Nephron (organoid): ENCODE data around the gene UBE3D.
A peak's percentile ranks its signal among the peaks of the same experiment; 100 is the strongest.

Experiments
- H3K27ac Mint-ChIP-seq, 3 experiments: 2 replicates each; pipeline ENCODE4 v1.8.0; 2020; ENCODE audit warnings: mixed read lengths in 3 of 3, mild to moderate bottlenecking in 2 of 3, moderate library complexity in 1 of 3
- H3K27me3 Mint-ChIP-seq: 2 replicates; pipeline ENCODE4 v1.8.0; 2021; ENCODE audit warnings: low read depth, mild to moderate bottlenecking, moderate library complexity, mixed read lengths
- H3K36me3 Mint-ChIP-seq: 2 replicates; pipeline ENCODE4 v1.8.0; 2020; ENCODE audit warnings: low read depth, mixed read lengths
- H3K4me1 Mint-ChIP-seq: 2 replicates; pipeline ENCODE4 v1.8.0; 2020; ENCODE audit warnings: mixed read lengths
- H3K4me3 Mint-ChIP-seq, 3 experiments: 2 replicates each; pipeline ENCODE4 v1.8.0; 2020; ENCODE audit warnings: mild to moderate bottlenecking in 3 of 3, mixed read lengths in 3 of 3, moderate library complexity in 2 of 3
- H3K9me3 Mint-ChIP-seq: 2 replicates; pipeline ENCODE4 v1.8.0; 2020; ENCODE audit warnings: mixed read lengths
- CTCF ChIP-seq, 3 experiments: fragments of 200-600 bp; sonication (generic); IDR thresholded peaks; one replicate each; pipeline ENCODE4 v1.5.0; 2021; ENCODE audit warnings: antibody characterized with exemption in 3 of 3; ENCODE audit not compliant: unreplicated experiment in 3 of 3

The UBE3D gene

GRCh38 chr6:83097204-83097603 lies 31.6 kb upstream of the UBE3D start:
- Mint-ChIP-seq H3K9me3 (peaks cover 2% of the 10 kb centered on the region), H3K4me1 (peaks cover 25% of the 10 kb centered on the region), H3K27ac (peak overlapping the region; percentile 59 to 84 (median 64)), H3K36me3 (peaks cover 26% of the 10 kb centered on the region), H3K4me3 (no peak overlapping the region), H3K27me3 (no peaks in the 10 kb centered on the region)
- no peak for TF ChIP-seq CTCF (IDR thresholded peaks at IDR 0.05; ENCODE audit: unreplicated experiment in 3 of 3)

DNA sequence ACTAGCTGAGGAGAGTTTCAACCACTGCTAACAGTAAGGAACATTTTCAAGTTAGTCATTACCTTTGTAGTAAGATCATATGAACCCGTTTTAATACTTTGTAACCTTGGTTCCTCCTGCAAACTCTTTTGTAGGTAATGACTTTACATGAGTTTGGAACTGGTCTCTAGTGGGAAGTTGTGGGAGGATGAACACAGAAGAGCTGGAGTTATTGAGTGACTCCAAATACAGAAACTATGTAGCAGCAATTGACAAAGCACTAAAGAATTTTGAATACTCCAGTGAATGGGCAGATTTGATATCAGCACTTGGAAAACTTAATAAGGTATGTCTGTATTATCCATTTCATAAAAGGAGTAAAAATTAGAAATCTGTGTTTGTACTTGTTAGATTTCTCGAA lies 31.1 kb upstream of the UBE3D start:
- Mint-ChIP-seq H3K27ac (peak overlapping the region; percentile 59 to 84 (median 64)), H3K4me1 (peaks cover 25% of the 10 kb centered on the region), H3K9me3 (peaks cover 2% of the 10 kb centered on the region), H3K36me3 (peaks cover 22% of the 10 kb centered on the region), H3K4me3 (no peak overlapping the region), H3K27me3 (no peaks in the 10 kb centered on the region)
- TF ChIP-seq CTCF (IDR thresholded peaks at IDR 0.05; ENCODE audit: unreplicated experiment in 3 of 3) = no peak

GRCh38 chr6:83092756-83093399 lies 27.2 kb upstream of the UBE3D start:
- no peak overlapping the region for H3K4me3 Mint-ChIP-seq
- peaks cover 2% of the 10 kb centered on the region for H3K9me3 Mint-ChIP-seq
- TF ChIP-seq CTCF (IDR thresholded peaks at IDR 0.05; ENCODE audit: unreplicated experiment in 3 of 3) = no peak

DNA sequence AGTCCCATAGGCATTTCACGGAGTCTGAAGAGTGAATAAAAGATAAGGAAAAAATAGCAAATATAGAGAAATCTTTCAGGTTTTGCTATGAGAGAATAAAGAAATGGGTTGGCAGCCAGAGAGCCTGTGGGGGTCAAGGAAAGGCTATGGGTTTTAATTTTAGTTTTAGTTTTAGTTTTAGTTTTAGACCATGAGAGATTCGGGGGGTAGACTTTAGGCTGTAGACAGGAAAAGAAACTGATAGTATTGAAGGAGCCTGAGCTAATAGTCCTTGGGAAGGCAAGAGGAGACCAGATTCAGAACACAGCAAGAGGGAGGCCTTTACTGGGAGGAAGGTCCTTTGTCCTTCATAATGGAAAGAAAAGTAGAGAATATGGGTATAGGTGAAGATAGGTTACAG lies 21.1 kb upstream of the UBE3D start:
- H3K36me3 Mint-ChIP-seq = peaks cover 6% of the 10 kb centered on the region
- no peaks in the 10 kb centered on the region for H3K4me1 Mint-ChIP-seq
- no peak overlapping the region for H3K4me3 Mint-ChIP-seq
- H3K27me3 Mint-ChIP-seq = no peaks in the 10 kb centered on the region
- H3K9me3 Mint-ChIP-seq = no peaks in the 10 kb centered on the region
- TF ChIP-seq CTCF (IDR thresholded peaks at IDR 0.05; ENCODE audit: unreplicated experiment in 3 of 3) = no peak
- no peak overlapping the region for H3K27ac Mint-ChIP-seq

More at GRCh38 chr6:83092756-83093399, 27.2 kb upstream of the UBE3D start:
- Mint-ChIP-seq H3K36me3 (peaks cover 5% of the 10 kb centered on the region), H3K27me3 (no peaks in the 10 kb centered on the region), H3K27ac (no peak overlapping the region), H3K4me1 (peaks cover 10% of the 10 kb centered on the region)

- H3K4me3 Mint-ChIP-seq = no peak overlapping the region
- H3K4me1 Mint-ChIP-seq = no peaks in the 10 kb centered on the region
- no peak for TF ChIP-seq CTCF (IDR thresholded peaks at IDR 0.05; ENCODE audit: unreplicated experiment in 3 of 3)
- no peaks in the 10 kb centered on the region for H3K9me3 Mint-ChIP-seq
- H3K36me3 Mint-ChIP-seq = peaks cover 6% of the 10 kb centered on the region
- H3K27ac Mint-ChIP-seq = no peak overlapping the region
- H3K27me3 Mint-ChIP-seq = no peaks in the 10 kb centered on the region
Measured at GRCh38 chr6:83083476-83083875, 17.8 kb upstream of the UBE3D start.

DNA sequence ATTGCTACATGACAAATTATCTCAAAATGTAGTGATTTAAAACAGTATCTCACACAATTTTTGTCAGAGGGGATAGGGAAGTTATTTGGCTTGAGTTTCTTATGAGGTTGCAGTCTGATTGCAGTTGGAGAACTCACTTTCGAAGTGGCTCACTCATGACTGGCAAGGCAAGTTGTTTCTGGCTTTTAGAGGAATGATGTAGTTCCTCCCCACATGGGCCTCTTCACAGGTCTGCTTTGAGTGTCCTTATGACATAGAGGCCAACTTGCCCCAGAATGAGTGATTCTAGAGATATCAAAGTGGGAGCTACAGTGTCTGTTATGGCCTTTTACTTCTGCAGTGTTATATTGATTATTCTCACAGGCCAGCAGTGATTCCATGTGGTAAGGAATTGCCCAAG lies 8.0 kb upstream of the UBE3D start:
- H3K4me3 Mint-ChIP-seq = no peak overlapping the region
- H3K36me3 Mint-ChIP-seq = peaks cover 11% of the 10 kb centered on the region
- no peak for TF ChIP-seq CTCF (IDR thresholded peaks at IDR 0.05; ENCODE audit: unreplicated experiment in 3 of 3)
- H3K27ac Mint-ChIP-seq = no peak overlapping the region
- no peaks in the 10 kb centered on the region for H3K27me3 Mint-ChIP-seq
- H3K4me1 Mint-ChIP-seq = peaks cover 6% of the 10 kb centered on the region
- H3K9me3 Mint-ChIP-seq = peaks cover 10% of the 10 kb centered on the region
